HG03432 (cell line): ENCODE measurements around the gene LYZL2.
"Not testable (repeated sequence)": the region's sequence is repeated elsewhere in the genome, so short reads cannot be mapped to it uniquely, and the experiment has no call there.

Experiments used
- ATAC-seq: cut with Tn5 transposase; IDR thresholded peaks from one replicate; pipeline ENCODE4 v1.9.1; 2021; ENCODE audit warnings: mild to moderate bottlenecking, moderate library complexity; ENCODE audit not compliant: unreplicated experiment

LYZL2 gene

DNA sequence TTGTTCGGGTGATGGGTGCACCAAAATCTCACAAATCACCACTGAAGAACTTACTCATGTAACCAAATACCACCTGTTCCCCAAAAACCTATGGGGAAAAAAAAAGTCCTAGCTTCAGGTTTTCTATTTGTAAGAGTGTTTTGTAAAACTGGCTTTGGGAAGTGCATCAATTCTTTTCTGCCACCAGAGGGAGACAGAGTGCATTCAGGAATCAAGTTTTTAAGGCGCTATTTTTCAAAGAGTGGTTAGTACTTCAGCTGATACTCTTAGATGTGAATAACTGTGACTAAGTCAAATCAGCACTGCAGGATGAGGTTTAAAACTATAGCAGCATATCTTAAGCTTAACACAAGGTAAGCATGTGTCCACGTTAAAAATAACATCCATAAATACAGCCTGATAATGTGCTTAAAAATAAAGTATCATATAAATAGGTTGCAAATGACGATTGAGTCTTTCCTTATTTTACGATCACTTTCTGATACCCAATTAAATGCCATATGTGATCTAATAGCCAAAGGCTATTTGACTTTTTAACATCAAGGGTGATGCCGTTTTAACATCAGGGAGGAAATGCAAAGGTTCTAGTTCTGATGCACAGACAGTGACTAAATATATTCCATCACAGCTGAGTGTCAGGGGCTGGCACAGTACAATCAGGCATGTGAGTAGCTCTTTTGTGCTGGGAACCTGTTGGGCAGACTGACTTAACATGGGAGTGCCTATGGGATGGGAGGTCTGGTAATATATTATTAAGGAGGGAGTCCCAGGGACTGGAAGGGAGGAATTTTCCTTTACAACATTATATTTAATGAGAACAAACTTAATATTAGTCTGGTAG is 10.6 kb upstream of the LYZL2 start:
- ATAC-seq = no peak

DNA sequence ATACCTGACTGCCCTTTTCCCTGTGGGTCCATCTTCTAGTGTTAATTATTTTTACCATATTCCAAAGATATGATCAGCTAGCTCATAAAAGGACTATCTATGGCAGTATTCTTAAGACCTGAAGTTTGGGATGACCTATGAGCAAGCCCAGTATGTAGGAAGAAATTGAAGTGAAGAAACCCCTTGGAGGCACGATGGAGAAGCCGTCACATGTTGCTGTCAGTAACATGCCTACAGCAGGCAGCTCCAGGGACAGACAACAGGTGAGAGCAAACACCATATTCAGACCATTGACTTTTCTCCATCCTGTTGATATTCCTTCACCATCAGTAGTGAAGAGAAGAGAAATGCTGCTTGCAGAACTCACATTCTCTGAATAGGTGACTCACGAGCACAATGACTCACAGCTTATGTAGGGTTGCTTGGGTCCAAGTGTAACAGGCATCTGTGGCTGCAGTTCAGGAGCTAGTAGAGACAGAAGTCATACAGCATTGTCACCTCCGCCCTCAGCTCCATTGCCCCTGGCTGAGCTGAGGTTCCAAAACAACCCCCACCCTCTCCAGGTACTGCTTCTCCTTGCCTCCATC is 8.4 kb upstream of the LYZL2 start:
- ATAC-seq = no peak

DNA sequence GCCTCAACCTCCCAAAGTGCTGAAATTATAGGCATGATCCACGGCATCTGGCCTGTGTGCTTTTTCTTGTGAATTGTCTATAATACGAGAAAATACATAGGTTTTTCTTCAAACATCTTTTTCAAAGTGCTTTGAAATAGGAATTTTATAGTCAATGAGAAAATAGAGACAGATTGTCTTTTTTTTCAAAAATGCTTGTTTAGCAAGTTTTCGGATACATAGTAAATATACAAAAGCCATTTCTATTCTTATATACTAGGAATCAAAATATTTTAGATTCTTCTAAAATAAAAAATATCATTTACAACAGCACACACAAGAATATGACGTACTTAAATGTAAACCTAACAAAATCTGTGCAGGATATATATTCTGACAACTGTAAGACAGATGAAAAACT is 1.6 kb upstream of the LYZL2 start:
- ATAC-seq = no peak

DNA sequence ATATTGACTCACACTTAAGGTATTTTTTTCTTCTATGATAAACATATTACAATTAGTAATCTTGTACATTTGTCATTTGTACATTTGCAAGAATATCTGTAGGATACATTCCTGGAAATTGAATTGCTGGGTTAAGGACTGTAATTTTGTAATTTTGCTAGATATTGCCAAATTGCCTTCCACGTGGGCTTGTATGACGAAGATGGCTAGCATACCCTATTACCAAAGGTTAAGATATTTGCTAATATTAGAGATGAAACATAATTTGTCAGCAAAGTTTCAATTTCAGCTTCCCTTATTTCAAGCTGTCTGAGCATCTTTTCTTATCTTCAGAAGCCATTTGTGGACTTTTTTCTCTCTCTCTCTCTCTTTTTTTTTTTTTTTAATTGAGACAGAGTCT is 1.0 kb upstream of the LYZL2 start:
- no peak for ATAC-seq

DNA sequence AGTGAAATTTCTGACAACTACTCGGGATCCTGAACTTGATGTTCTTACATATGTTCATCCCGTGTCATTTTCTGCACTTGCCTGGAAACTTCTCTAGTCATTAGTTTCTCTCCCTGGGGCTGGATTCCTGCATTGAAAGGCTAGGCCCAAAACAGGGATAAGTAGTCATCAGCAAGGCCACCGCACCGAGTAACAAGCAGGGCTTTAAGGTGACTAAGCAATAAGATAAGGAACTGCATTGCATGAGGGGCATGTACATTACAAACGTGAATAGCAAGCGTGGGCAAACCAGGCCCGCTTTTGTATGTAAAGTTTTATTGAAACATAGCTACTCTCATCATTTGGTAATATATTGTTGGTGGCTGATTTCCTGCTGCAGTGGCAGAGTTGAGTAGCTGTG is 977 bp downstream of the LYZL2 start:
- ATAC-seq = not testable (repeated sequence)

DNA sequence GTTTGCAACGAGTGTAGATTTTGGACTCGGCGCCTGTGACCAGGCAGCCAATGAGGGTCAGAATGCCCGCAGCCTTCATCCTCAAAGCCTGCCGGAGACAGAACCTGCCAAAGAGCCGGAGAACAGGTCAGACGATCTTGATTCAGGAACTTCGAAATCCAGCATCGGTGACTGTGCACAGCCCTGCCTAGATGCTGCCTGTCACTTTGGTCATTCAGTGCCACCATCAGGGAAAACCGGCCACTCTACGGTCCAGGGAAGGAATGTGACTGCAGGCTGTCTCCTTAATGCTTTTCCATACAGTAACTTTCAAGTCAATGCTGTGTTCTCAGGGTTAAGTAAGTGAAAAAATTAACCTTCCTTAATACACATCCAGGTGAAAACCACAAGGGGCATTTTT is 2.7 kb downstream of the LYZL2 start:
- not testable (repeated sequence) for ATAC-seq

DNA sequence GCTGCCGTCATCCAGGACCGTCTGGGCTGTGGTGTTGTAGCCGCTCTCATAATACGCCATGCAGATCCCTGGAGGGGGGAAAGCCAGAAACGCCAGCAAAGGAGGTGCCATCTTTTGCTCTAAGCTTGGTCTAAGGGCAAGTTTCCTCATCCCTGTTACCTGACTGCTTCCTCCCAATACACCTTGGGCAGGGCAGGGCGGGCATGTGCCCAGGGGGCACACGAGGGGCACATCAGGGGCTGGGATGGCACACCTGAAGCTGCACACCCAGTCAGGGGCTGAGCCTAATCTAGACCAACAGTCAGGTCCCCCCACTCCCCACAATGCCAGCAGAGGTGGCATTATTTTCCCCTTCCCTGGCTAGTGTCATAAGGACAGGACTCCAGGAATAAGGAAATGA is 3.4 kb downstream of the LYZL2 start:
- ATAC-seq = not testable (repeated sequence)

DNA sequence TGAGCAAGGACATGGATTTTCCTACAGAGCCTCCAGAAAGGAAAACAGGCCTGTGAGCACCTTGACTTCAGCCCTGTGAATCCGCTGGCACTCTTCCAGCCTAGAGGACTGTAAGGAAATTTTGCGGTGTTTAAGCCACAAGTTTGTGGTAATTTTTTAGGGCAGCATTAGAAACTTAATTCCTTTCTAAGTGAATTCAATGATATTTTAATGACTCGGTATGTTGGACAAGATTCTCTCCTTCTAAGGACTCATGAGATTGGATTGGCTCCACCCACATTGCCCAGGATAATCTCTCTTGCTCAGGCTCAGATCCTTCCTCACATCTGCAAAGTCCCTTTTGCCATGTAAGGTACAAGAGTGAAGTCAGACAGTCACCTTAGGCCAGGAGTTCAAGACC is 4.5 kb downstream of the LYZL2 start:
- ATAC-seq = no peak

DNA sequence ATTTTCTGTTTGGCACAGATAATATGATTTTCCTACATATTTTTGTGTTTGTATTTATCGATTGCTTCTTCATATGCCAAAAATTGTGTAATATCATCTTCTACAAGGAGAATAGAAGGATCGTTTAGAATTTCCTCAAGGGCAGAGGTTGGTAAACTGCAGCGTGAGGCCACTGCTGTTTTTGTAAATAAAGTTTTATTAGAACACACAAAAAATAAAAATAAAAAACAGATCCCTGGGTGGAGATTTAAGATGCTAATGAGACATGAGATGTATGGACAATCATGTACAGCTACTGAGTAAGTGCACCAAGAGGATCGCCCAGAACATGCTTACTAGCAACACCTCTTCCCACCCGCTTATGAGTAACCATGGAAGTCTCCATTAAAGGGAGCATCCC is 9.6 kb downstream of the LYZL2 start:
- no peak for ATAC-seq

DNA sequence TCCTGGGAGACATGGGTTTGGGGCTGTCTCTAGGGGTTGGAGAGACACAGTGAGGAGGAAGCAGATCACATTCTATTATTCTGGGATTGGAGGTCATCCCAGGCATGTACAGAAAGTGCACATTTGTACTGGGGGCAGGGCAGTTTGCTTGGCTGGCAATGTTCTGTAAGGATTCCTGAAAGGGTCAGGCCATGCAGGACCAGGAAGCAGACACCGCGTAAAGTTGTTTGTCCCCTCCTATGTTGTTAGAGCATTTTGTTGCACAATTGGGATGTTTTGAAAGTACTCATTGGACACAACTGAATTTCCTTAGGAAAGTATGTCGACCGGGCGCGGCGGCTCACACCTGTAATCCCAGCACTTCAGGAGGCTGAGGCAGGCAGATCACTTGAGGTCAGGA is 12.5 kb downstream of the LYZL2 start:
- ATAC-seq = no peak

DNA sequence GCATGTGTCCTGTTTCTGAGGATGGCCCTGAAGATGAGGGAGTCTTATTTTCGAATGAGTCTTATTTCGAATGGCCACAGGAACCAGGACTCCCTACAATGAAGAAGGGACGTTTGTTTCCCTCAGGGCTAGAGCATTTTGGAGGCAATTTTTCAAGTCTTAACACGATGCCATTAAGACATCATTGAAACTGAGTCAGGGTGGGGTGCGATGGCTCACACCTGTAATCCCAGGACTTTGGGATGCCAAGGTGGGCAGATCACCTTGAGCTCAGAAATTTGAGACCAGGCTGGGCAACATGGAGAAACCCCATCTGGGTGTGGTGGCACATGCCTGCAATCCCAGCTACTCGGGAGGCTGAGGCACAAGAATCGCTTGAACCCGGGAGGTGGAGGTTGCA is 18.5 kb downstream of the LYZL2 start:
- ATAC-seq = not testable (repeated sequence)

DNA sequence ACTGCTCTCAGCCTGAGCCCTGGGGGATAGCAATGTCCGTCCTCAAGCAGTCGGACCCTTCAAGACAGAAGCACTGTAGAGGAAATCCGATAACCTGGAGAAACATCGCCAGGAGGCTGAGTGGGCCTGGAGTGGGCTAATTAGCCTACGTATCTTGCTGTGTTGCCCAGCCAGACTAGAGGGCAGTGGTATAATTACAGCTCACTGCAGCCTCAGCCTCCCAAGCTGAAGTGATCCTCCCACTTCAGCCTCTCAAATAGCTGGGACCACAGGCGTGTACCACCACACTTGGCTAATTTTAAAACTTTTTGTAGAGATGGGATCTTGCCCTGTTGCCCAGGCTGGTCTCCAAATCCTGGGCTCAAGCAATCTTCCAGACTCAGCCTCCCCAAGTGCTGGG is 21.7 kb downstream of the LYZL2 start:
- no peak for ATAC-seq

DNA sequence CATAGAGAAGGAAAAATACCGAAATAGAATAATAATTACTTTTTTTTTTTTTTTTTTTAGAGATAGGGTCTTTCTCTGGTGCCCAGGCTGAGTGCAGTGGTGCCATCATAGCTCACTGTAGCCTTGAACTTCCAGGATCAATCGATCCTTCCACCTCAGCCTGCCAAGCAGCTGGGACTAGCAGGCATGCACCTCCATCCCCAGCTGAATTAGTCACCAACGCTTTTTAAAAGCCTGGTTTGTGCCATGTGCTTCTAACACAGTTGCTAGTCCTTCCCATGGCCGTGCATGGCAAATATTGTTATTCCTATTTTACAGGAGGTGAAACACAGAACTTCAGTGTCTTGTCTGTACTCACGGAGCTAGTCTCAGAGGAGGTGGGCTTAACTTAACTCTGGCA is 23.2 kb downstream of the LYZL2 start:
- no peak for ATAC-seq

DNA sequence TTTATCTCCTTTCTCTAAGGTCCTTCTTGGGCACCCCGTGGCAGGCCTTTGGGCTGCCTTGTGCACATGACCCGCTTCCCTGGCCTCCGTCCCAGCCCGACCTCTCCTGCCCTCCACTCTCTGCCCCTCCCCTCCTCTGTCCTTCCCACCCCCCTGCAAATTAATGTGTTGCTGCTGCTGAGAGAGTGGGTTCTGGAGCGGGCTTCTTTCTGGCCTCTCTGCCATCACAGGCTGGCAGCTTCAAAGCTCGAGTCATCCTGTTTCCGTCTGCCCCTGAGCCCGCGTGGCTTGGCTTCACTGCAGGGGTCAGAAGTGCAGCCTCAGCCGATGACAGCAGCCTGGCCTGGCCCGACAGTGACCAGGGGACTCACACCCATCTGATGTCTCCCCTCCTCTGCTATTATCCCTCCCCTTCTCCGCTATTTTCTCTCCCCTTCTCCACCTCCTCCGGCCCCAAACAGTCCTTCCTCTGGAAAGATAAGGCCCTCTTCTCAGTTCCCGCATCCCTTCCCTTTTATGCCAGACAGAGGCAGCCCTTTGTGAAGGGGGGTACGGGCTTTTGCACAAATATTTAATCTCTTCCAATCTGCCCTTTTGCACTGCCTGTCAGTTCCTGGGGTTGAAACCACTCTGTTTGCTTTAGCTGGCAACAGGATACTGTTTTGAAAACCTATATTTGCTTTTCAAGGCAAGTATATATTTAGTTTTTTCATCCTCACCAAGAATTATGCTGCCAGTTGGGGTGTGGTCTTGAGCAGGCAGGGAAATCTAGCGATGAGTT is 24.0 kb downstream of the LYZL2 start:
- ATAC-seq = not testable (repeated sequence)

DNA sequence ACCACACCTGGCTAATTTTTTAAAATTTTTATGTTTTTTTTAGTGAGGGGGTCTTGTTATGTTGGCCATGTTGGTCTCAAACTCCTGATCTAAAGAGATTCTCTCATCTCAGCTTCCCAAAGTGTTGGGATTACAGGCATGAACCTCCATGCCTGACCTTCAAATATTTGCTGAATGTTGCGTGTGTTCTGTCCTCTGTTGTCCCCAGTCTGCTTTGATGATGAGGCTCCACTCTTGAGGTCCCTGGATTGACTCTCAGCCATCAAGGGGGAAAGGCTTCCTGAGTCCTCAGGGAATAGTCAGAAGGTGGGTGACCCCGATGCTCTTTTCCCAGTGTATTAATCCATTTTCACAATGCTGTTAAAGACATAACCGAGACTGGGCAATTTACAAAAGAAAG is 26.0 kb downstream of the LYZL2 start:
- ATAC-seq = no peak

DNA sequence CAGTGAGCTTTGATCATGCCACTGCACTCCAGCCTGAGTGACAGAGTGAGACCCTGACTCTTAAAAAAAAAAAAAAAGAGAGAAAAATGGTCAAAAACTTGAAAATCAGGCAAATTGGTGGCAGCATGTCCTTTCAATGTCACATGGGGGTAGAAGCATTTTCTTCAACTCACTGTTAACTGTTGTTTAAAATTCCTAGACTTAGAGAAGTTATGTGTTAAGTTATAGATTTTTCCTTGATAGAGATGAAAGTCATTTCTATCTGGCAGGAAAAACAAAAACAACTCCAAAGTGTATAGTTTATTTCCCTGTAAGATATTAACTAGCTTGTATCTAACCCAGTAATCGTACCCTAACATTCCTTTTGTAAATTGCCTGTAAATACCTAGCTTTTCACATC is 26.8 kb downstream of the LYZL2 start:
- no peak for ATAC-seq

DNA sequence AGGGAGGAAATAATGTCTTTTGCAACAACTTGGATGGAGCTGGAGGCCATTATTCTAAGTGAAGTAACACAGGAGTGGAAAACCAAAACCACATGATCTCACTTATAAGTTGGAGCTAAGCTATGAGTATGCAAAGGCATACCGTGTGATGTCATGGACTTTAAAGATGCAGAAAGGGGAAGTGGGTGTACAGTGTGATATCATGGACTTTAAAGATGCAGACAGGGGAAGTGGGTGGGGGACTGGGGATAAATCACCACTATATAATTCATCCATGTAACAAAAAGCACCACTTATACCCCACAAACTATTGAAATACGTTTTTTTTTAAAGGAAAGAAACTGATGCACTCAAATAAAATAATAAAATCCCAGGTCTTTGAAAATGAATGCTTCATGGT is 29.5 kb downstream of the LYZL2 start:
- no peak for ATAC-seq

DNA sequence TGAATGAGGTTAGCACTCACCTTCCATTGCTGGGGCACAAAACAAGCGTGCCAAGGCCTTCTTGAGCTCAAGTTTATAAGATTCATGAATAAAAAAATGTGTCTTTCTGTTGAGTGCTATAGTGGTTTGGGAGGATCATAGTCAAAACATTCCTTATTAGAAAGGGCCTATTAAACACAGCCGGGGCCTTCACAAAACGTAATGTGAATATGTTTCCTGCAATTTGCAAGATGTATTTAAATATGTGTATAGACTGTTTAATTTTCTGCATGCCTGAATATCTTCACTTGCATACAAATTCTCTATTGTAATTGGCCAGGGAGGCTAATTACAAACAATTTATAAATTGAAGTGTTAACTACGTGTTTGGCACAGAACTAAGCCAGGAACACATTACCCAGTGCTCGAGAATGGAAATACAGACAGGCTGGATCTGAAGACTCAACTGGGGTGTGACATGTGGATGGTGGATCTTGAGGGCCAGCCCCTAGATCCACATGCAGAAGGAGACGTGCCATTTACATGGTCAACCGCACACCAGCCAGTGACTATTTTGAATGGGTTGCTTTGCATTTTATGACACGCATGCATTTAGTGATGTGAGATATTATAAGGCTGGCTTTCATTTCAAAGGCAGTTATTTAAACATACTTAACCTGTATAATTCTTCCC is 31.3 kb downstream of the LYZL2 start:
- ATAC-seq = no peak

DNA sequence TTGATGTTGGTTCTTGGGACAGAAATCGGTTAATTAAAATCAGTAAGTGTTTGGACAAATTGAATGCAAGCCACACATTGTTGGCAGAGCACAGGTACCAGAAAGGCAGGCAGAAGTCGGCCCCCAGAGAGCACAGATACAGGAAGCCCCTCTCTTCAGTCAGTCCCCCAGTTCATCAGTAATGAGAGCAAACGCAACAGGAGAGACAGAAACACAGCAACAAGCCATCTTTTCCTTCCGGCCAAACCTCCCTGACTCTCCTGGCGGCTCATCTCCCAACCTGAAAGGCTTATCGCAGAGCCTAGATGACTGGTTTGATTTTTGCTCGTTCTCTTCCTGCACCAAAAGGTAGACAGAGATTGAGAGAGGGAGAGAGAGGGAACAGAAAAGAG is 32.1 kb downstream of the LYZL2 start:
- ATAC-seq = not testable (repeated sequence)

DNA sequence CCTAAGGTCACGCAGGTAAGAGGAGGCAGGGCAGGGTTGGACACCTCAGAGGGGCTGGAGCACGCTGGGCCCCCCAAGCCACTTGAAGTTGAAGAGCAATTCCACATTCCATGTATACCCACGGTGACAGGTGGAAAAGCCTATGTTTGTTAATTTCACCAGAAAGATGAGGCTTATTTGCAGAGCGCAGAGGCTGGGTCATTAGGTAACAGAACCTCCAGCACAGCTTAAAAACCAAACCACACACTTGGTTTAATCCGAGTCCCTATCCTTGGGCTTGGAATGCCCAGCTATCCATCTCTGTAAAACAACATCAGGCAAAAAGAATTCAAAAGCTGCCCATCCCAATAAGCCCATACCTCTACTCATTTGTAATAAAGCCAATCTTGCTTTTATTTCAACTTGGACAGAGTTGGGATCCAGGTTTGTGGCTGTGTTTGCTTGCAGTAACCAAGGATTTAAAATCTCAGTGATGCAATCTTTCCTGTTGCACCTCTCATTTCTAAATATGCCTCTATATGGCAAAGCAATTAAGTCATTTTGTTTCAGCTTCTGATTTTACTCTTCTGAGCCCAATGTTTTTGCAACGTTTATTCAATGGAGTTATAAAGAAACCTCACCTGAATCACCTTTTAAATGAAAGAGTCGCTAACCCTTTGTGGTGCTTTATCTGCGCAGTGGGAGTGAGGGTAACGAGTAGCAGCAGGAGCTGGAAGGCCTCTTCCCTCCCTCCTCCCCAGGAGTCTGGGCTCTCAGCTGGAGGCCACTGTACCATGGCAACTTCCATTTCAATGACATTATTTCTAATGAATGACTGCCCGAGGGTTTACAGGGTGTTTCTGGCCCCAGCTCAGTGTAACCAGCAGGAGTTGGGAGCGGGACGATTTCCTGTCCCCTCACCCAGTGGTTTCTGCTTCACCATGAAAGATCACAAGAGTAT is 32.8 kb downstream of the LYZL2 start:
- not testable (repeated sequence) for ATAC-seq
